GM12878 (cell line): ENCODE data around the gene CBFA2T3. TPM values are rescaled to one million over a fixed set of nuclear protein-coding genes. Genes with fewer than 3 reads are reported as not detected.

ENCODE experiments used
- ATAC-seq: fragments of 200-7000 bp; cut with Tn5 transposase; 3 replicates; pipeline ENCODE4 v1.9.1; 2020; ENCODE audit warnings: mild to moderate bottlenecking, moderate library complexity
- BruUV-seq: library from RNA; stranded (reverse); fragments of 400-500 nt; replicated peaks from 2 replicates; lab custom pipeline; 2021; lab: Mats Ljungman, UMichigan
- CTCF ChIA-PET: fragments of 300-600 bp; sonication (Branson Sonifier 250); formaldehyde crosslinking; extraction: SDS; loops from one replicate; lab custom pipeline; 2021; ENCODE audit warnings: inconsistent platforms; lab: Yijun Ruan, JAX
- POLR2A ChIA-PET: fragments of 350-600 bp; formaldehyde crosslinking; extraction: SDS; loops from one replicate; lab custom pipeline; 2021; ENCODE audit warnings: inconsistent platforms; lab: Charles Lee
- RAD21 ChIA-PET: fragments of 300-600 bp; sonication (Branson Sonifier 250); formaldehyde crosslinking; loops from one replicate; lab custom pipeline; 2023; ENCODE audit warnings: antibody characterized with exemption; ENCODE audit not compliant: unreplicated experiment; lab: Charles Lee
- SMC1A ChIA-PET: fragments of 300-600 bp; sonication (Branson Sonifier 250); formaldehyde crosslinking; loops from one replicate; lab custom pipeline; 2023; ENCODE audit not compliant: unreplicated experiment, uncharacterized antibody; lab: Charles Lee
- DNase-seq: peaks from one replicate; pipeline ENCODE4 v3.0.0-alpha.2; 2011; ENCODE audit warnings: low read depth, low spot score
- FAIRE-seq: peaks from 3 replicates; lab custom pipeline; 2011; peaks lifted over from hg19 to GRCh38; lab: Jason Lieb, UNC
- H2AFZ ChIP-seq: 2 replicates; pipeline ENCODE4 v1.6.0; 2011; ENCODE audit warnings: low read depth, low read length, control low read depth; ENCODE audit not compliant: control insufficient read depth
- H3K27ac ChIP-seq: 2 replicates; pipeline ENCODE4 v1.5.1; 2011; ENCODE audit warnings: control low read depth; ENCODE audit not compliant: control insufficient read depth, insufficient read depth
- H3K27me3 ChIP-seq, 2 experiments: replicated peaks in 1 of 2; 2 replicates each; pipeline versions ENCODE4 v1.6.0 to v1.6.1; 2011; ENCODE audit warnings: low read length in 1 of 2; ENCODE audit not compliant: control insufficient read depth in 2 of 2, insufficient read depth in 2 of 2
- H3K36me3 ChIP-seq, 2 experiments: 2 replicates each; pipeline ENCODE4 v1.5.1; 2011; ENCODE audit warnings: low read length in 1 of 2; ENCODE audit not compliant: control insufficient read depth in 2 of 2, insufficient read depth in 2 of 2
- H3K4me1 ChIP-seq: 2 replicates; pipeline ENCODE4 v1.6.1; 2011; ENCODE audit warnings: mild to moderate bottlenecking, low read length, moderate library complexity, mixed read lengths; ENCODE audit not compliant: control insufficient read depth, insufficient read depth
- H3K4me2 ChIP-seq: 2 replicates; pipeline ENCODE4 v1.6.0; 2011; ENCODE audit warnings: control low read depth; ENCODE audit not compliant: control insufficient read depth, insufficient read depth
- H3K4me3 ChIP-seq: fragments of 200-600 bp; sonication (generic); 2 replicates; pipeline ENCODE4 v1.5.1; 2016
- H3K79me2 ChIP-seq: 2 replicates; pipeline ENCODE4 v1.6.0; 2011; ENCODE audit warnings: low read length; ENCODE audit not compliant: control insufficient read depth, insufficient read depth
- H3K9ac ChIP-seq: 2 replicates; pipeline ENCODE4 v1.8.0; 2011; ENCODE audit warnings: low read length, control low read depth, mixed read lengths; ENCODE audit not compliant: control insufficient read depth, insufficient read depth
- H3K9me3 ChIP-seq: replicated peaks from 3 replicates; pipeline ENCODE4 v1.5.1; 2011; ENCODE audit warnings: mild to moderate bottlenecking, low read length; ENCODE audit not compliant: control insufficient read depth, insufficient read depth
- H4K20me1 ChIP-seq: 2 replicates; pipeline ENCODE4 v1.6.0; 2011; ENCODE audit not compliant: control insufficient read depth, insufficient read depth
- MEF2A ChIP-seq: IDR thresholded peaks from 2 replicates; pipeline ENCODE4 v1.6.1; 2011; ENCODE audit warnings: low read depth, mild to moderate bottlenecking, low read length, moderate library complexity; ENCODE audit not compliant: insufficient read depth
- NFYB ChIP-seq: IDR thresholded peaks from 2 replicates; pipeline ENCODE4 v1.6.1; 2011; ENCODE audit warnings: low read depth, mild to moderate bottlenecking, low read length, improper control_type of control experiment, moderate library complexity; ENCODE audit not compliant: insufficient read depth
- PML ChIP-seq: IDR thresholded peaks from 2 replicates; pipeline ENCODE4 v1.6.1; 2012; ENCODE audit warnings: low read length, inconsistent platforms
- SMC3 ChIP-seq: IDR thresholded peaks from 2 replicates; pipeline ENCODE4 v1.6.1; 2011; ENCODE audit warnings: low read length, improper control_type of control experiment, borderline replicate concordance
- STAT3 ChIP-seq: IDR thresholded peaks from 2 replicates; pipeline ENCODE4 v1.6.1; 2011; ENCODE audit warnings: low read depth, low read length, improper control_type of control experiment
- WGBS: methylation state at CpG from one replicate; pipeline ENCODE4 v1.1.6; 2016; ENCODE audit warnings: low lambda C conversion rate; ENCODE audit not compliant: insufficient replicate concordance, insufficient coverage; ENCODE audit errors: missing lambda C conversion rate; 5-methylcytosine and 5-hydroxymethylcytosine counted together
- in situ Hi-C: fragments of 300-500 bp; cut with MboI; formaldehyde crosslinking; loops from 9 replicates; pipeline ENCODE4 v1.14.3; 2018; ENCODE audit warnings: mixed read lengths
- intact Hi-C: fragments of 100-400 bp; cut with micrococcal nuclease; formaldehyde crosslinking; loops from one replicate; pipeline ENCODE4 v1.14.2; 2022; ENCODE audit not compliant: unreplicated experiment
- polyA plus RNA-seq, 11 experiments: library from polyadenylated mRNA; depleted of rRNA in 4 of 11; unstranded in 6 of 11; stranded (reverse) in 5 of 11; fragments of >200 nt; fragmentation: Nextera tagmentation in 4 of 11; fragmentation: Illumina TruSeq in 1 of 11; extraction: Ambion mirVana in 4 of 11; extraction: Trizol in 1 of 11; gene quantifications; 1 replicate in 1 of 11; 2 replicates in 10 of 11; pipeline versions ENCODE4 v1.2.1 to v1.2.3, GENCODE V29; 2011 to 2016; ENCODE audit warnings: inconsistent platforms in 2 of 11, missing spikeins in 2 of 11, low read depth in 1 of 11
- total RNA-seq, 4 experiments: library from RNA; depleted of rRNA in 3 of 4; stranded (reverse); fragments of >200 nt in 3 of 4; fragmentation: Illumina TruSeq in 1 of 4; extraction: Trizol in 1 of 4; gene quantifications; 2 replicates each; pipeline versions ENCODE4 v1.2.1 to v1.2.3, GENCODE V29; 2013 to 2021

The CBFA2T3 gene
- total and polyA plus RNA-seq, 10 of the 15 experiments (the other 5 are each of a cell fraction or from before 2014, with no cell fraction given): 0.69 to 42.6 (median 4.5) TPM

GRCh38 chr16:88841521-88842307 lies 135.3 kb downstream of the CBFA2T3 start:
- no peak for ATAC-seq
- Histone ChIP-seq H3K9me3 (no peaks in the 10 kb centered on the region), H2AFZ (no peak overlapping the region)
- 41% methylated on average over 37 of the region's 40 CpGs for WGBS
- RAD21 ChIA-PET: no interaction called here
- no TSS peak for BruUV-seq
- intact Hi-C loops: no loop called here
- TF ChIP-seq SMC3: no peak
- TF ChIP-seq, all 136 proteins: peak for 0
- Histone ChIP-seq H3K79me2 (no peaks in the 10 kb centered on the region), H3K27me3 (no peaks in the 10 kb centered on the region), H3K36me3 (no peaks in the 10 kb centered on the region; a peak in 1 of 4 replicates), H4K20me1 (no peaks in the 10 kb centered on the region), H3K4me1 (no peaks in the 10 kb centered on the region), H3K4me2 (no peak overlapping the region), H3K9ac (no peak overlapping the region), H3K27ac (no peak overlapping the region), H3K4me3 (no peak overlapping the region)
- FAIRE-seq: no peak
- no peak for DNase-seq
- in situ Hi-C loops: no loop called here
- CTCF ChIA-PET: no interaction called here
- SMC1A ChIA-PET: no interaction called here
- POLR2A ChIA-PET: no interaction called here

DNA sequence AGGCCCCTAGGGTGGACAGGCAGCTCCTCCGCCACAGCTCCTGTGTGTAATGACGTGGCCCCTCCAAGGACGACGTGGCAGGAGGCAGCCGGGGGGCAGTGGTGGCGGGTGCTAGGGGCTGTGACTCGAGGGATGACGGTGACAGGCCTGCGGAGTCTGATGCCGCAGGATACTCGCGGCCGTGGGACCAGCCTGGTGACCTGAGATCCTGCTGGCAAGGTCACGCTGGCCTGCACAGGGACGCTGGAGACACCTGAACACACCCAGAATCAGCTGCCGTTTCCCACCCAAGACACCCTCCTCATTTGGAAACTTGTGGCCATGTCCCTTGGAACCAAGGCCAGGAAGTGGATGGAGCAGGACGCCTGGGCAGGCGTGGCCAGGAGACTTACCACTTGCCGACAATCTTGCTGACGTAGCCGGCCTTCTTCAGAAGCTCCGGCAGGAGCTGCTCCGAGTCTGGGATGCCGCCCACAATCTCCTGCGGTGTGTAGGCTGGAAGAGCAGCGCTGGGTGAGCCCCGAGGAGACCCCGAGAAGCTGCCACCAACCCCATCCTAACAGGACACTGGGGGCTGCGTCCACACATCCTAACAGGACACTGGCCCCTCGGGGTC lies 136.3 kb downstream of the CBFA2T3 start:
- in situ Hi-C loops (no loop called here), intact Hi-C loops (no loop called here)
- Histone ChIP-seq H3K27ac (no peak overlapping the region), H3K9me3 (no peaks in the 10 kb centered on the region), H4K20me1 (no peaks in the 10 kb centered on the region), H3K36me3 (no peaks in the 10 kb centered on the region; a peak in 1 of 4 replicates), H3K27me3 (no peaks in the 10 kb centered on the region), H3K9ac (no peak overlapping the region), H3K4me1 (no peaks in the 10 kb centered on the region), H3K79me2 (no peaks in the 10 kb centered on the region), H2AFZ (no peak overlapping the region), H3K4me2 (no peak overlapping the region), H3K4me3 (no peak overlapping the region)
- POLR2A ChIA-PET: no interaction called here
- SMC1A ChIA-PET: interaction anchor here (1.1 kb wide), 1 partner anchor 17 kb away, joined by 3 read pairs; no protein-coding TSS in a partner anchor
- CTCF ChIA-PET: no interaction called here
- no peak for DNase-seq
- TF ChIP-seq NFYB: no peak
- no peak for TF ChIP-seq MEF2A
- no peak for TF ChIP-seq PML
- no peak for TF ChIP-seq STAT3
- 95% methylated on average over 30 of the region's 30 CpGs for WGBS
- no peak for ATAC-seq
- RAD21 ChIA-PET: no interaction called here
- no TSS peak for BruUV-seq
- FAIRE-seq: no peak
